SH-SY5Y (cell line): ENCODE measurements around the gene AFG3L2.

Experiments
- GATA2 ChIP-seq: IDR thresholded peaks from 2 replicates; pipeline ENCODE4 v1.6.1; 2011; ENCODE audit warnings: mild to moderate bottlenecking, low read depth, low read length
- GATA3 ChIP-seq: IDR thresholded peaks from 2 replicates; pipeline ENCODE4 v1.6.1; 2011; ENCODE audit warnings: low read depth, mild to moderate bottlenecking, low read length, moderate library complexity

Gene AFG3L2

DNA sequence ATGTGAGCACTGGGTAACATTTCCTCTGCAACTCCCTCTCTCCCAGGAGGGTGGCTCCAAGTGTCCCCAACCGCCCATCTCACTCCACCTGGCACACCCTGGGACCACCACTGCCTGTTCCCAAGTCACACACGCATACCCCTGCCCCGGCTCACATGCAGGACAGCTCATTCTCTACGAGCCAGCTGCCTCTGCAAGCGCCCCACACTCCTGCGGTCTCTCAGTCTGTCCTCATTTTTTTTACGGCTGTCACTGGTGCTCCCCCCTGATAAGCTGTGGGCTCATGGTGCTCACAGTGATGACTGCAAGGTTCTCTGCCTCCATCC is 30.8 kb downstream of the AFG3L2 start:
- no peak for TF ChIP-seq GATA2
- TF ChIP-seq GATA3, result no peak

DNA sequence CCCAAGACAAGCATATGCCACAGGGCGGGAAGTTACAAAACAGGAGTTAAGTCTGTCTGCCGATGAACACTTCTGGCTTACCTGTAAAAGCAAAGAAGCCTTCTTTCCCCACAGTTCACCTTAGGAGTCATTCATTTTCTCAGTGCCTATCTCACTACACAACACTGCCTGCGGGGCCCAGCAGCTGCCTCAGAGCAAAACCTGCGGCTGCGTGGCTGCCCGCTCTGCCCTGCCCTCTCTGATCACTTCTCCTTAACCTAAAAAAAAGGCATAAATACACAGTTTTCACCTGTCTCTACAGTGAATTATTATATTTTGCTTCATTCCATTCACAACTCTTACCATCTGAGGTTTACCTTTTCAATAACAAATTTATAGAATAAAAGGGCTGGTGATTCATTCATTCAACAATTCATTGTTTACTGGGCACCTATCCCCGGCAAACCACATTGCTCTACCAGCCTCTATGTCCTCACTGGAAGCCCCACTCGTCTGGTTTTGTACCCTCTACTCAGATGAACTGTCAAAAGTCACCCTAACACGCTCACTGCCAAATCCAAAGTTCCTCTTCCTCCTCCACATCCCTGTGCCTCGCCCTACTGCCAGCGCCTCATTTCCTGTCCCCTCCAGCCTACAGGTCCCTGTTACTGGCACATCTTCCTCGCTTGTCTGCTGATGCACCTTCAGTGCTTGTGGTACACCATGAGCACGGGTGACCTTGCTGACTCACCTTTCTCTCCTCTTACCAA is 31.4 kb downstream of the AFG3L2 start:
- TF ChIP-seq GATA3 (no peak), GATA2 (no peak)

DNA sequence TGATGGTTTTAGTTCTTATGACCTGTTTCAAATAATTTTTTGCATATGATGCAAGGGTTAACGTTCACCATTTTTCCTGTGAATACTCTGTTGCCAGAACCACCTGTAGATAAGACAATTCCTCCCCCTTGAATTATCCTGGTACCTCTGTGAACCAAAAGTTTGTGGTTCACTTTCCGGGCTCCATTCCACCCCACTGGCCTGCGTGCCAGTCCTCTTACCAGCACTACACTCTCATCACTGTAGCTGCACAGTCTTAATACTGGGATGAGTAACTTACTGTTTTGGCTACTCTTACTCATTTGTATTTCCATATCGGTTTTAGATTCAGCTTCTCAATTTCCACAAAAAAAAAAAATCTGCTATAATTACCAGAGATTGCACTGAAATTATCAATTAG is 34.4 kb downstream of the AFG3L2 start:
- TF ChIP-seq GATA3 (no peak), GATA2 (no peak)

DNA sequence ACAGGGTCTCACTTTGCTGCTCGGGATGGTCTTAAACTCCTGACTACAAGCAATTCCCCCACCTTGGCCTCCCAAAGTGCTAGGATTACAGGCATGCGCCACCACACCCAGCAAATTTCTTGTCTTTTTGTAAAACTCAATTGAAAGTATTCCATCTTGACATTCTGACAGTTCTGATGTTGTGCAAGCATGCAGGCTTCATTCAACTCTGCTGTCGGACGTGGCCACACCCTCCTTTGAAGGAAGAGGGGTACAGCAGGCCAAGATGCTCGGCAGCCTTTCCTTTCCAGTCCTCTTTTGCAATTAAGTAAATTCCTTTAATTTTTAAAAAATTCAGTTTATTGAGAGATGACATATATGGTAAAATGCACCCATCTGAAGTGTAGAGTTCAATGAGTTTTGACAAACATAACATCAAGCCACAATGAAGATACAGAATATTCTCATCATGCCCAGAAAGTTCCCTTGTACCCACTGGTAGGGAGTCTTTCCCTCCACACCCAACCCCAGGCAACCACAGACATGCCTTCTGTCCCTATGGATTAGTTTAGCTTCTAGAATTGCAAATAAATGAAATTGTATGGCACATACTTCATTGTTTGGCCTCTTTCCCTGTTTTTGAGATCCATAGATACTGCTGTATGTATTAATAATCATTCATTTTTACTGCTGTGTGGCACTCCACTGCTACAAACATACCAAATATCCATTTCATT is 35.9 kb downstream of the AFG3L2 start:
- TF ChIP-seq GATA3 (no peak), GATA2 (no peak)

DNA sequence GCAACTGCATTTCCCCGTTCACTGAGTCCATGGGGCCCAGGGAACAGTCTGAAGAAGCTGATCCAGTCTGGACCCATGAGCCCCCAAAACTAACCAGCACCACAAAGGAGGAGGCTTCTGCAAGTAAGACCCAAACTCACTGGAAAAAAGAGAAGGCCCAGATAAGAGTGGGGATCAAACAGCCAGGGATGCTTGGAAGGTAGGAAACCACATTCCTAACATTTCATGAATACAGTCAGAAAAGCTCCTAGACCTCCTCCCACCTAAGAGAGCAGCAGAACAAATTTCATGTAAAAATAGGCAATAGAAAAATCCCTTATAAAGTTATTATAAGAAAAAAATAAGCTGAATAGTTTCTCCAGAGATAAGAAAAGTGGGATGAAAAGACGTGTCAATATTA is 38.6 kb downstream of the AFG3L2 start:
- TF ChIP-seq GATA3 (no peak), GATA2 (no peak)

DNA sequence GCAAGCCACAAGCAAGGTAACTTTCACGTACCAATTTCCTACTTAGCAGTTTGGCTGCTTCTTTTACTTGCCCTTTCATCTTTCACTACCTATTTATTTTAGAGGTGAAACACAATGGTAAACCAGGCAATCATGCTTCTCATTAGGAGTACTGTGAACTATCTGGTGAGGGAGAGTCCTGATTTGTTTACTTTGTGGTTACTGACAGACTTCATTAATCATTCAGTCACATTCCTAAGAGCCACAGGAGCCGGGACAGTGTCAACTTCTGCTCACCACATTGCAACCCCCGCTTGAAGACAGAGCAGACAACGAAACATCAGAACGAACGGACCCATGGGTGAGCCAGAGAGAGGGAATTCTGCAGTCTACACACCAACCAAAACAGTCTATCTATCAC is 40.1 kb downstream of the AFG3L2 start:
- TF ChIP-seq GATA3 (no peak), GATA2 (no peak)

DNA sequence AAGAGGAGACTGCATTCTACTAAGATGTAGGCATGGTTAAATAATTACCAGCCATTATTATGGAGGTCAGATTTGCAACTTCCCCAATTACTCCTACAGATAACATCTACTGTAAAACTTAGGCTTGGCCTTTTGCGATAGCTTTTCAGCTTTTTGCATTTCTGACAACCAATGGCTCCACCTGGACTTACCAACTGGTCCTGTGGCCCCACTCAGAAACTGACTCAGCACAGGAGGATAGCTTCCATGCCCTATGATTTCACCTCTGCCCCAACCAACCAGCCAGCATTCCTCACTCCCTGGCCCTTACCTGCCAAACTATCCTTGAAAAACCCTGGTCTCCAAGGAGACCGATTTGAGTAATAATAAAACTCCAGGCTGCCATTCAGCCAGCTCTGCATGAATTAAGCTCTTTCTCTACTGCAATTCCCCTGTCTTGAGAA is 40.8 kb downstream of the AFG3L2 start:
- TF ChIP-seq GATA3 (no peak), GATA2 (no peak)

DNA sequence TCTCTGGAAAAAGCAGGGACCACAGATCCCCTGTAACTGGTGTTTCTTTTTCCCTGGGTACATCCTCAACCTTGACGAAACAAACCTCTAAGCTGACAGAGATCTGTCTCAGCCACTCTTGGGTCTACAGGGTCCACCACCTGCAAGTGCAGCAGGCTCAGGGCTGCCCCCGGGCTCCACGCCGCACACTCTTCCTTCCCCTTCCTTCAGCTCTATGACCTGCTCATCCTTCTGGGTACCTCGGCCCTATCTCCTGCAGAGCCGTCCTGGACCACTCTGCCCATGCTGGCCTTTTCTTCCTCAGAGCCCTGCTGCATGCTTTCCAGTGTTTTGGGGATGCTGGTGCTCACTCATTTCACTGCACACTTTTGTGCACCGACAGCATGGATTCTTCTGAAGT is 41.5 kb downstream of the AFG3L2 start:
- TF ChIP-seq GATA2, result no peak
- no peak for TF ChIP-seq GATA3

DNA sequence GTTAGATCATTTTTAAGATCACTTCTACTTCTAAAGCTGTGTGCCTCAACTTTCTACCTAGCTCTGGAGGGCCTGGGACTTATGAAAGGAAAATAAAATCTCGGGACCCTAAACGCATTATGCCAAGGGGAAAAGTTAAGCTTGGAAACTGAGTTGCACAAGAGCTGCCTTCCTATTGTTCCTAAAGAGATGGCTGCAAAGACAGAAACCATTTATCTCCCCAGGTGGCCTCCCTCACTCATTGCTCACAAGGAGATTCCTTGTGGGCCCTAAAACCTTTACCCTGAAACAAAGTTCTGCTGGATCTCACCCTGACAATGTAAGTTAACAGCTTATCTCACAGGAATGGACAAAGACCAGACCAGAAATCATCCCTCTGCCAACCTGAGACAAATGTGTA is 42.2 kb downstream of the AFG3L2 start:
- TF ChIP-seq GATA2 (no peak), GATA3 (no peak)

DNA sequence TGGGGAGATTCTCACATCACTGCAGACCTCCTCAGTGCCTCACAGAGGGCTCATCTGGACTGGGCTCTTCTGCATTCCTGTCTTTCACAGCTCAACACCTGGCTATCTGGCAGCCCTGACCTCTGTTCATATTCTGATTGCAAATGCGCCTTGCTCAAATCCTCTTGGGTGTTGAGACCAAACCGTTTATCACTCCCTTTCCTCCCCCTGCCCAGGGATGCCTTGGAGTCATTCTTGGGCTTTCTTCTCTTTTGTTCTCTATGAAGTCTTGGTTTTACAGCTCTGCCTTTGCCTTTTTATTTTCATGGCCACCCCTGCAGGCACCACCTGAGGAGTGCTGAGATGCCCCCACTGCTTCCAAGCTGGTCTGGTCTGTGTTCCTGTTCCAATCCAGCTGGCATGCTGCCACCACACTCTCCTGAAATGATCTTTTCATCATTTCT is 42.6 kb downstream of the AFG3L2 start:
- TF ChIP-seq GATA2, result no peak
- no peak for TF ChIP-seq GATA3

DNA sequence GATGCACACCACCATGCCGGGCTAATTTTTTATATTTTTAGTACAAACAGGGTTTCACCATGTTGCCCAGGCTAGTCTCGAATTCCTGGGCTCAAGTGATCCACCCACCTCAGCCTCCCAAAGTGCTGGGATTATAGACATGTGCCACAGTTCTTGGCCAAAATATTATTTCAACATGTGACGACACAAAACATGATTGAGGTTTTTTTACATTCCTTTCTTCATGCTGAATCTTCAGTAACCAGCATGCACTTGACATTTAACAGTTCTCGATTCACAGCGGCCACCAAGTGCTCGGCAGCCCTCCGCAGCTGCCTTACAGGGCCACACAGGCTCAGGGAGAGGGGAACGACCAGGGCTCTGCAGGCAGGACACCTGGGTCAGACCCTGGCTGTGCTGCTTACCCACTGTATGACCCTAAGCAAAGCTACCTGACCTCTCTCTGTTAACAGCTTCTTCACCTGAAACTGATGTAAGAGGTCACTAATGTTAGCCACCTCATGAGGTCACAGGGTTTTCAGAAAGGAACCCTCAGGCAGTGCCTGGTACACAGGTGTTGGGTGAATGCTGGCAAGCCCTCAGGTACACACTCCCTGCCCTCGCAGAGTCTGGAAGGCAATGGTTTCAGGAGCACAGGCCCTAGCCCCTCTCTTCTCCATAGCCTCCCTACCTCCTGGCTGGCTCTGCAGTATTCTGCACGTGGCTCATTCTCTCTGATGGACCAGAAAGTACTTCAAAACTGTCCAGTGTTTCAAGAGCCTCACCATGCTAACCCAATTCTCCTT is 43.3 kb downstream of the AFG3L2 start:
- TF ChIP-seq GATA3 (no peak), GATA2 (no peak)

DNA sequence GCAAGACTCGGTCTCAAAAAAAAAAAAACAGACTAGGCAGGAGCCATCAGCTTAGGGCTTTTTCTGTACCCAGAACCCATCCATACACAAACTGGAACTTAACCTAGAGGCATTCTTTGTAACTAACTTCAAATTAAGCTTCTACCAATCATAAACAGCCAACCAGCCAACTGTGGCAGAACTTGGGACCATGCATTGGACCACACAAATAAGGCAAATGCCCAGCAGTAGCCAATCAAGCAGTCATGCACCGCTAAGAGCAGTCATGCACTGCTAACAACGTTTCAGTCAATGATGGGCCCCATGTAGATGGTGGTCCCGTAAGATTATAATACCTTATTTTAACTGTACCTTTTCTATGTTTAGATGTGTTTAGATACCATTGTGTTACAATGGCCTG is 46.3 kb downstream of the AFG3L2 start:
- TF ChIP-seq GATA3 (no peak), GATA2 (no peak)

DNA sequence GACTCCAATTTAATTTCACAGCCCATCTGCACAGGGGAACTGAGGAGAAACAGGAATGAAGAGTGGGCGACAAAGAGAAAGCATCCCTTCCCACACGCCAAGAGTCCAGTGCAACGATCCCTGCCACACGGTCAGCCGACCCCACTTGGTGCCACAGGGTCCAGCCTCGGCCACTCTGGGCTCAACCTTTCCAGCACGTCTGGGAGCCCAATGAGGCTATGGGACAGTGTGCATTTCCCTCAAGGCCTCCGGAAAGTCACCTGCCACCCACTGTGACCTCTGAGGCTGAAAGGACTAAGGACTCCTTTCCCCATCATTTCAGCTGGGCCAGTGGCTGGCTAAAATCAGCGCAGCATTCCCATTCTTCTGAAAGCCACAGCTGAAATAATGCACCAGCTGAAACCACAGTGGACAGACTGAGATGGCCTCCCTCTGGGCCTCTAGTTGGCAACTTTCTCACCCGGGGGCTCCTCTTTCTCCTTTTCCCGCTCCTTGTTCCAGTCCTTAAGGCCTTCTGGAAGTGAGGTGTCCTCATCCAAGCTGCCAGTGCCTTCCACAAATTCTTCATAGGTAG is 47.8 kb downstream of the AFG3L2 start:
- TF ChIP-seq GATA3 (no peak), GATA2 (no peak)

DNA sequence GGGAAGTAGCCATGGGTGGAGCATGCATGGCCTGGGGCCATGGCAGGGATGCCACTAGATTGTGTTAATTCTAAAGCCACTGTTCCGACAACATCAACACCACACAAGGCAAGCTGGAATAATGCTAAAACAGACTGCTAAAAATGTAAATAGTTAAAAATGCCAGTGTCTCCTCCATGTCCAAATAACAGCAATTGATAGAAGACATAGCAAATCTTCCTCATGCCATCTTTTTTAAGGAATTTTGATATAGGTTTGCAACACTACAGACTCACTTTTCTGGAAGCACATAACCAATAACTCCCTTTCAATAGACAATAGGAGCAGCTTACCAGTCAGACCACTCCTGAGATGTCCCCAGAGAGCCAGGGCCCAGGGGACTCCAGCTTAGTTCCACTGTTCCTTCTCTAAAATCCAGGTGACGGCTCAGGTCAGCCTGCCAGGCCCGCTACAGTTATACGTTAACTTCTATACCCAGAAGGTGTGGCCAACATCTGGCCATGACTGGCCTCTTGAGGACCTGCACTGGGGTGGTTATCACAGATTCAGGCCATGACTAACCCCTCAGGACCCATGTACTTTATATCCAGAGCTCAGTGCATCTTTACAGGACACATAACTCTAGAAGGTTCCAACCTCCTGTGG is 48.7 kb downstream of the AFG3L2 start:
- no peak for TF ChIP-seq GATA2
- no peak for TF ChIP-seq GATA3

DNA sequence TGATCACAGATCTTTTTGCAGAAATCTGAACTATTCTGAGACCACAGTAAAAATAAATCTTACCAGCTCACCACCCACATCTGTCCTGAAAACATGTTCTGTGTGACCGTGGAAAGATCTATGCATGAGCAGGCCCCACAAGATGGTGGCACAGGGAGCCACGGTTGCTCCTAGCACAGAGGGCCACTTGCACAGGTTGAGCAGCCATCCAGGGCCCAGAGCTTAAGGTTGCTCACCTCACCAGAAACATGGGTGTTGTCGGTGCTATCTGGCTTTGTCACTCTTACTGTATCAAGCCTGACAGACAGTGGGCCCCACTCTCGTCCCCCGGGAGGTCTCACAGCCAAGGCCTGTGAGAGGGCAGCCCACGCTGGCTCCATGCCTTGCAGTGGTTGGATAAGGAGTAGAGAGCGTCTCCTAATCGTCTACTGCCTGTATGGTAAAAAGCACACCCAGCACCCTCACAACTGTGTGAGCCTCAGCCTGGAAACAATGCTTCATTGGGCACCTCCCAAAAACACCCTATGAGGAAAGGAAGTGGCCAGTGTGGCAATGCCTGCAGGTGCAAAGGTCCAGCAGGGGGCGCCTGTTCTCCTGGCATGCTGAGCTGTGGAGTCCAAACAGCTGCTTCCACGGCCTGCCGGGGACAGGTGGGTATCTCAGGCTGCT is 49.4 kb downstream of the AFG3L2 start:
- TF ChIP-seq GATA2, result no peak
- no peak for TF ChIP-seq GATA3
